HepG2 (cell line): Measurements from ENCODE around the gene PXMP2. TPM values are rescaled to one million over a fixed set of nuclear protein-coding genes. Genes with fewer than 3 reads are reported as not detected.

Experiments used
- CEBPG ChIP-seq: IDR thresholded peaks from 2 replicates; pipeline ENCODE4 v1.6.1; 2016
- FOSL2 ChIP-seq: sonication (generic); formaldehyde crosslinking; IDR thresholded peaks from 2 replicates; pipeline ENCODE4 v1.4.0; 2020; ENCODE audit warnings: missing genetic modification reagents
- HIVEP1 ChIP-seq: sonication (generic); formaldehyde crosslinking; IDR thresholded peaks from 2 replicates; pipeline ENCODE4 v1.4.0; 2020; ENCODE audit warnings: mild to moderate bottlenecking, missing genetic modification reagents
- KDM2A ChIP-seq: sonication (generic); formaldehyde crosslinking; IDR thresholded peaks from 2 replicates; pipeline ENCODE4 v1.4.0; 2020; ENCODE audit warnings: low read depth, missing genetic modification reagents, borderline replicate concordance
- NR2F1 ChIP-seq, 2 experiments: fragments of 450-650 bp in 1 of 2; formaldehyde crosslinking in 1 of 2; IDR thresholded peaks; 2 replicates each; pipeline versions ENCODE4 v1.5.0 to v1.6.1; 2016 to 2020; ENCODE audit warnings: mild to moderate bottlenecking in 1 of 2, missing compliant biosample characterization in 1 of 2, missing genetic modification reagents in 1 of 2, moderate library complexity in 1 of 2
- ONECUT2 ChIP-seq: sonication (generic); formaldehyde crosslinking; IDR thresholded peaks from 2 replicates; pipeline ENCODE4 v1.4.0; 2020; ENCODE audit warnings: missing genetic modification reagents
- PAX8 ChIP-seq: sonication (generic); formaldehyde crosslinking; IDR thresholded peaks from 2 replicates; pipeline ENCODE4 v1.8.0; 2022; ENCODE audit warnings: mild to moderate bottlenecking, missing genetic modification reagents, borderline replicate concordance
- PCBP1 ChIP-seq: fragments of 200-400 bp; formaldehyde crosslinking; IDR thresholded peaks from 2 replicates; pipeline ENCODE4 v1.6.1; 2017; ENCODE audit warnings: mild to moderate bottlenecking, low read depth, low read length, borderline replicate concordance
- PPARG ChIP-seq: conservative IDR thresholded peaks from 2 replicates; pipeline ENCODE4 v1.6.1; 2016; ENCODE audit warnings: missing biosample characterization, missing genetic modification reagents
- PRMT3 ChIP-seq: sonication (generic); formaldehyde crosslinking; IDR thresholded peaks from 2 replicates; pipeline ENCODE4 v1.8.1; 2022; ENCODE audit warnings: low read depth, mild to moderate bottlenecking, moderate library complexity, missing genetic modification reagents, borderline replicate concordance
- REPIN1 ChIP-seq: sonication (generic); formaldehyde crosslinking; IDR thresholded peaks from 2 replicates; pipeline ENCODE4 v1.8.0; 2022; ENCODE audit warnings: missing genetic modification reagents, low read depth, mild to moderate bottlenecking, borderline replicate concordance
- SOX5 ChIP-seq: IDR thresholded peaks from 2 replicates; pipeline ENCODE4 v1.6.1; 2016; ENCODE audit warnings: borderline replicate concordance
- TEAD3 ChIP-seq: optimal IDR thresholded peaks from 2 replicates; pipeline ENCODE3; 2016; ENCODE audit warnings: borderline replicate concordance
- TP53 ChIP-seq: sonication (generic); formaldehyde crosslinking; conservative IDR thresholded peaks from 2 replicates; pipeline ENCODE4 v1.4.0; 2020; ENCODE audit warnings: missing genetic modification reagents
- TSC22D2 ChIP-seq: sonication (generic); formaldehyde crosslinking; IDR thresholded peaks from 2 replicates; pipeline ENCODE4 v1.5.1; 2020; ENCODE audit warnings: missing genetic modification reagents, mild to moderate bottlenecking, borderline replicate concordance
- ZBTB42 ChIP-seq: sonication (generic); formaldehyde crosslinking; IDR thresholded peaks from 2 replicates; pipeline ENCODE4 v1.5.0; 2020; ENCODE audit warnings: mild to moderate bottlenecking, missing genetic modification reagents
- ZFP62 ChIP-seq: sonication (generic); formaldehyde crosslinking; IDR thresholded peaks from 2 replicates; pipeline ENCODE4 v1.4.0; 2020; ENCODE audit warnings: missing genetic modification reagents
- ZKSCAN1 ChIP-seq: fragments of 150-350 bp; IDR thresholded peaks from 2 replicates; pipeline ENCODE4 v1.6.1; 2014; ENCODE audit warnings: low read length
- ZMAT3 ChIP-seq: sonication (generic); formaldehyde crosslinking; conservative IDR thresholded peaks from 2 replicates; pipeline ENCODE4 v1.7.0; 2021; ENCODE audit warnings: missing genetic modification reagents
- ZMAT5 ChIP-seq: sonication (generic); formaldehyde crosslinking; IDR thresholded peaks from 2 replicates; pipeline ENCODE4 v1.5.0; 2020; ENCODE audit warnings: mild to moderate bottlenecking, low read depth, missing genetic modification reagents, borderline replicate concordance
- ZNF160 ChIP-seq: sonication (generic); formaldehyde crosslinking; IDR thresholded peaks from 2 replicates; pipeline ENCODE4 v1.8.0; 2022; ENCODE audit warnings: mild to moderate bottlenecking, inconsistent platforms, missing genetic modification reagents
- ZNF362 ChIP-seq: sonication (generic); formaldehyde crosslinking; IDR thresholded peaks from 2 replicates; pipeline ENCODE4 v1.4.0; 2020; ENCODE audit warnings: missing genetic modification reagents, mild to moderate bottlenecking, borderline replicate concordance
- ZNF564 ChIP-seq: sonication (generic); formaldehyde crosslinking; IDR thresholded peaks from 2 replicates; pipeline ENCODE4 v1.8.1; 2023; ENCODE audit warnings: mild to moderate bottlenecking, missing genetic modification reagents
- ZNF776 ChIP-seq: sonication (generic); formaldehyde crosslinking; IDR thresholded peaks from 2 replicates; pipeline ENCODE4 v1.4.0; 2020; ENCODE audit warnings: mild to moderate bottlenecking, missing genetic modification reagents
- ZNF883 ChIP-seq: sonication (generic); formaldehyde crosslinking; IDR thresholded peaks from 2 replicates; pipeline ENCODE4 v1.5.1; 2020; ENCODE audit warnings: mild to moderate bottlenecking, missing genetic modification reagents; ENCODE audit errors: not compliant biosample characterization
- ZSCAN21 ChIP-seq: sonication (generic); formaldehyde crosslinking; IDR thresholded peaks from 2 replicates; pipeline ENCODE4 v1.8.0; 2022; ENCODE audit warnings: mild to moderate bottlenecking, missing genetic modification reagents, moderate library complexity, borderline replicate concordance
- polyA plus RNA-seq, 8 experiments: library from polyadenylated mRNA; depleted of rRNA in 3 of 8; stranded (reverse) in 7 of 8; unstranded in 1 of 8; fragments of >200 nt; fragmentation: Illumina TruSeq in 4 of 8; extraction: Trizol in 4 of 8; gene quantifications; 2 replicates each; pipeline versions ENCODE4 v1.2.1 to v1.2.3, GENCODE V29; 2011 to 2016; ENCODE audit warnings: low read depth in 4 of 8, missing spikeins in 1 of 8, mixed read lengths in 1 of 8; ENCODE audit not compliant: insufficient read depth in 1 of 8
- total RNA-seq, 5 experiments: library from RNA; depleted of rRNA; stranded (reverse); fragments of >200 nt; fragmentation: Illumina TruSeq; extraction: Trizol; gene quantifications; 2 replicates each; pipeline ENCODE4 v1.2.3, GENCODE V29; 2016; ENCODE audit warnings: low read depth in 1 of 5
- TF ChIP-seq, protein P1 (sequence below): sonication (generic); formaldehyde crosslinking; IDR thresholded peaks from 2 replicates; pipeline ENCODE4 v1.4.0; 2020; ENCODE audit warnings: mild to moderate bottlenecking, low read depth, missing genetic modification reagents
- TF ChIP-seq, protein P2 (sequence below): sonication (generic); formaldehyde crosslinking; IDR thresholded peaks from 2 replicates; pipeline ENCODE4 v1.8.0; 2022; ENCODE audit warnings: mild to moderate bottlenecking, missing genetic modification reagents, moderate library complexity

The PXMP2 gene
- total and polyA plus RNA-seq, 2 of the 13 experiments (the other 11 are each of a cell fraction or from before 2014, with no cell fraction given): 25.5 to 42.9 TPM

GRCh38 chr12:132710405-132711079 lies 23.2 kb downstream of the PXMP2 start, which contains the start of gene PGAM5 (continued):
- TF ChIP-seq ZNF362 (CRISPR knock-in tag): no peak
- peak; percentile 77; the same call in 1 of the 2 replicates for TF ChIP-seq ZNF564 (CRISPR knock-in tag)
- TF ChIP-seq ZFP62 (CRISPR knock-in tag): no peak
- TF ChIP-seq REPIN1 (CRISPR knock-in tag): peak; percentile 78
- TF ChIP-seq ZNF883 (CRISPR knock-in tag): peak; percentile 66
- TF ChIP-seq ZBTB42: no peak
- no peak for TF ChIP-seq NR2F1 (CRISPR knock-in tag; IDR thresholded peaks at IDR 0.05)
- TF ChIP-seq PPARG: peak; percentile 62
- peak; percentile 33; the same call in 1 of the 2 replicates for TF ChIP-seq FOSL2 (CRISPR knock-in tag)
- TF ChIP-seq, protein P1, sequence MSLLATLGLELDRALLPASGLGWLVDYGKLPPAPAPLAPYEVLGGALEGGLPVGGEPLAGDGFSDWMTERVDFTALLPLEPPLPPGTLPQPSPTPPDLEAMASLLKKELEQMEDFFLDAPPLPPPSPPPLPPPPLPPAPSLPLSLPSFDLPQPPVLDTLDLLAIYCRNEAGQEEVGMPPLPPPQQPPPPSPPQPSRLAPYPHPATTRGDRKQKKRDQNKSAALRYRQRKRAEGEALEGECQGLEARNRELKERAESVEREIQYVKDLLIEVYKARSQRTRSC (CRISPR knock-in tag): 0 out of 2 replicates have a peak, but pooled peaks have one; percentile 81
- no peak for TF ChIP-seq PAX8 (CRISPR knock-in tag)
- peak; percentile 26; the same call in 1 of the 2 replicates for TF ChIP-seq CEBPG (CRISPR knock-in tag)
- peak; percentile 79 for TF ChIP-seq ZNF776 (CRISPR knock-in tag)
- peak; percentile 63; the same call in 1 of the 2 replicates for TF ChIP-seq ZNF160 (CRISPR knock-in tag)
- peak; percentile 97 for TF ChIP-seq KDM2A (CRISPR knock-in tag)
- peak; percentile 32; the same call in 1 of the 2 replicates for TF ChIP-seq SOX5 (CRISPR knock-in tag)
- no peak; the same call in 1 of the 2 replicates for TF ChIP-seq ZMAT3 (CRISPR knock-in tag)
- peak; percentile 73; the same call in 1 of the 2 replicates for TF ChIP-seq TSC22D2 (CRISPR knock-in tag)
- TF ChIP-seq HIVEP1 (CRISPR knock-in tag): no peak
- TF ChIP-seq ZKSCAN1: no peak
- no peak for TF ChIP-seq TP53 (CRISPR knock-in tag)
- TF ChIP-seq ZSCAN21: peak; percentile 92
- TF ChIP-seq PCBP1: 0 out of 2 replicates have a peak, but pooled peaks have one; percentile 33
- TF ChIP-seq, protein P2, sequence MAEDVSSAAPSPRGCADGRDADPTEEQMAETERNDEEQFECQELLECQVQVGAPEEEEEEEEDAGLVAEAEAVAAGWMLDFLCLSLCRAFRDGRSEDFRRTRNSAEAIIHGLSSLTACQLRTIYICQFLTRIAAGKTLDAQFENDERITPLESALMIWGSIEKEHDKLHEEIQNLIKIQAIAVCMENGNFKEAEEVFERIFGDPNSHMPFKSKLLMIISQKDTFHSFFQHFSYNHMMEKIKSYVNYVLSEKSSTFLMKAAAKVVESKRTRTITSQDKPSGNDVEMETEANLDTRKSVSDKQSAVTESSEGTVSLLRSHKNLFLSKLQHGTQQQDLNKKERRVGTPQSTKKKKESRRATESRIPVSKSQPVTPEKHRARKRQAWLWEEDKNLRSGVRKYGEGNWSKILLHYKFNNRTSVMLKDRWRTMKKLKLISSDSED (CRISPR knock-in tag): no peak
- no peak for TF ChIP-seq ONECUT2 (CRISPR knock-in tag)
- no peak for TF ChIP-seq PRMT3 (CRISPR knock-in tag)
- TF ChIP-seq ZMAT5 (CRISPR knock-in tag): no peak
- peak; percentile 40 for TF ChIP-seq TEAD3
